SJSA1 (cell line): ENCODE measurements around the gene ILF3. TPM values are rescaled to one million over a fixed set of nuclear protein-coding genes. Genes with fewer than 3 reads are reported as not detected.

Source experiments
- DNase-seq, 2 experiments: peaks; one replicate each; pipeline ENCODE4 v3.0.0-alpha.2; 2015 to 2020; ENCODE audit warnings: low spot score in 2 of 2, low read depth in 1 of 2
- H3K27ac ChIP-seq: fragments of 250-450 bp; sonication (Bioruptor Pico); 2 replicates; pipeline ENCODE4 v1.5.1; 2020; ENCODE audit warnings: mild to moderate bottlenecking, moderate library complexity
- H3K27me3 ChIP-seq: fragments of 250-450 bp; sonication (Bioruptor Pico); replicated peaks from 2 replicates; pipeline ENCODE4 v1.5.1; 2020; ENCODE audit warnings: mild to moderate bottlenecking, moderate library complexity
- H3K36me3 ChIP-seq: fragments of 250-450 bp; sonication (Bioruptor Pico); 2 replicates; pipeline ENCODE4 v1.5.1; 2020; ENCODE audit warnings: mild to moderate bottlenecking
- H3K4me1 ChIP-seq: fragments of 250-450 bp; sonication (Bioruptor Pico); replicated peaks from 2 replicates; pipeline ENCODE4 v1.6.1; 2021; ENCODE audit warnings: mild to moderate bottlenecking
- H3K4me3 ChIP-seq: fragments of 250-450 bp; sonication (Bioruptor Pico); 2 replicates; pipeline ENCODE4 v1.5.1; 2020; ENCODE audit warnings: mild to moderate bottlenecking
- H3K9me3 ChIP-seq: fragments of 250-450 bp; sonication (Bioruptor Pico); replicated peaks from 2 replicates; pipeline ENCODE4 v1.5.1; 2020; ENCODE audit warnings: mild to moderate bottlenecking
- total RNA-seq: library from RNA; depleted of rRNA; stranded (reverse); fragments of >200 nt; shearing (Covaris generic); gene quantifications from 2 replicates; pipeline ENCODE4 v1.2.3, GENCODE V29; 2014

ILF3 gene
- total RNA-seq, 1 experiment from 2014 or later = 210 TPM

GRCh38 chr19:10688545-10689280 is 34.6 kb downstream of the ILF3 start:
- no peak for DNase-seq
- Histone ChIP-seq H3K4me1 (no peaks in the 10 kb centered on the region), H3K4me3 (no peak overlapping the region), H3K27ac (no peak overlapping the region), H3K27me3 (no peaks in the 10 kb centered on the region), H3K36me3 (peaks cover 91% of the 10 kb centered on the region), H3K9me3 (no peaks in the 10 kb centered on the region)

- Histone ChIP-seq H3K9me3 (no peaks in the 10 kb centered on the region), H3K4me1 (peaks cover 1% of the 10 kb centered on the region), H3K27me3 (no peaks in the 10 kb centered on the region), H3K4me3 (no peak overlapping the region), H3K36me3 (peaks cover 75% of the 10 kb centered on the region), H3K27ac (no peak overlapping the region)
- no peak for DNase-seq
These were observed 36.2 kb downstream of the ILF3 start for GRCh38 chr19:10690341-10690781.

GRCh38 chr19:10691178-10691881 is 37.2 kb downstream of the ILF3 start:
- Histone ChIP-seq H3K36me3 (peaks cover 67% of the 10 kb centered on the region), H3K27ac (no peak overlapping the region), H3K4me3 (no peak overlapping the region), H3K27me3 (no peaks in the 10 kb centered on the region), H3K4me1 (peaks cover 8% of the 10 kb centered on the region), H3K9me3 (no peaks in the 10 kb centered on the region)
- DNase-seq = no peak

- H3K27ac ChIP-seq = no peak overlapping the region
- DNase-seq = no peak
- no peaks in the 10 kb centered on the region for H3K9me3 ChIP-seq
- H3K36me3 ChIP-seq = peaks cover 61% of the 10 kb centered on the region
- H3K4me1 ChIP-seq = peaks cover 8% of the 10 kb centered on the region
- no peak overlapping the region for H3K4me3 ChIP-seq
- H3K27me3 ChIP-seq = no peaks in the 10 kb centered on the region
These were observed 37.7 kb downstream of the ILF3 start for GRCh38 chr19:10691883-10692282.

- Histone ChIP-seq H3K36me3 (peaks cover 54% of the 10 kb centered on the region), H3K4me1 (peaks cover 8% of the 10 kb centered on the region), H3K4me3 (no peak overlapping the region), H3K27ac (no peak overlapping the region), H3K27me3 (no peaks in the 10 kb centered on the region), H3K9me3 (no peaks in the 10 kb centered on the region)
- DNase-seq = no peak
These were observed 38.6 kb downstream of the ILF3 start for GRCh38 chr19:10692673-10693264.

- no peak overlapping the region for H3K27ac ChIP-seq
These were observed 40.7 kb downstream of the ILF3 start for GRCh38 chr19:10694706-10695307.

GRCh38 chr19:10695401-10696398 is 41.6 kb downstream of the ILF3 start:
- Histone ChIP-seq H3K27me3 (no peaks in the 10 kb centered on the region), H3K4me1 (peaks cover 8% of the 10 kb centered on the region), H3K9me3 (no peaks in the 10 kb centered on the region), H3K36me3 (peaks cover 24% of the 10 kb centered on the region), H3K4me3 (no peak overlapping the region), H3K27ac (no peak overlapping the region)
- peak; percentile 77 to 94 for DNase-seq

More at GRCh38 chr19:10694706-10695307, 40.7 kb downstream of the ILF3 start:
- DNase-seq = no peak
- Histone ChIP-seq H3K27me3 (no peaks in the 10 kb centered on the region), H3K4me1 (peaks cover 8% of the 10 kb centered on the region), H3K36me3 (peaks cover 33% of the 10 kb centered on the region), H3K9me3 (no peaks in the 10 kb centered on the region), H3K4me3 (no peak overlapping the region)

GRCh38 chr19:10699650-10700335 is 45.6 kb downstream of the ILF3 start:
- Histone ChIP-seq H3K36me3 (no peaks in the 10 kb centered on the region), H3K27me3 (no peaks in the 10 kb centered on the region), H3K4me1 (peaks cover 17% of the 10 kb centered on the region), H3K4me3 (no peak overlapping the region), H3K9me3 (no peaks in the 10 kb centered on the region), H3K27ac (no peak overlapping the region)
- peak; percentile 36 to 71 for DNase-seq

- Histone ChIP-seq H3K36me3 (peaks cover 3% of the 10 kb centered on the region; the same call in 1 of the 2 replicates), H3K27me3 (no peaks in the 10 kb centered on the region), H3K4me3 (peak overlapping the region; percentile 58), H3K4me1 (peaks cover 9% of the 10 kb centered on the region), H3K27ac (no peak overlapping the region), H3K9me3 (no peaks in the 10 kb centered on the region)
- DNase-seq = no peak
These were observed 47.9 kb downstream of the ILF3 start for GRCh38 chr19:10701955-10702525.

GRCh38 chr19:10706990-10707389 is 52.8 kb downstream of the ILF3 start:
- Histone ChIP-seq H3K4me1 (peaks cover 3% of the 10 kb centered on the region), H3K27me3 (no peaks in the 10 kb centered on the region), H3K9me3 (no peaks in the 10 kb centered on the region), H3K27ac (no peak overlapping the region), H3K36me3 (peaks cover 15% of the 10 kb centered on the region; the same call in 1 of the 2 replicates), H3K4me3 (no peak overlapping the region)
- DNase-seq = no peak

GRCh38 chr19:10707440-10707839 is 53.3 kb downstream of the ILF3 start:
- no peak overlapping the region for H3K4me3 ChIP-seq
- no peak overlapping the region for H3K27ac ChIP-seq
- peaks cover 15% of the 10 kb centered on the region; the same call in 1 of the 2 replicates for H3K36me3 ChIP-seq
- H3K4me1 ChIP-seq = no peaks in the 10 kb centered on the region
- no peaks in the 10 kb centered on the region for H3K9me3 ChIP-seq
- H3K27me3 ChIP-seq = no peaks in the 10 kb centered on the region
- DNase-seq = no peak

- Histone ChIP-seq H3K27me3 (no peaks in the 10 kb centered on the region), H3K36me3 (peaks cover 19% of the 10 kb centered on the region; the same call in 1 of the 2 replicates), H3K4me1 (no peaks in the 10 kb centered on the region), H3K4me3 (no peak overlapping the region), H3K27ac (no peak overlapping the region), H3K9me3 (no peaks in the 10 kb centered on the region)
- no peak for DNase-seq
These were observed 54.1 kb downstream of the ILF3 start for GRCh38 chr19:10708291-10708690.
